Measurements from ENCODE around the gene RNF180.
"Not testable (repeated sequence)": the region's sequence is repeated elsewhere in the genome, so short reads cannot be mapped to it uniquely, and the experiment has no call there.

Gene RNF180

GRCh38 chr5:64398735-64399134, 233.1 kb downstream of the RNF180 start:
- DNase-seq, result not testable (repeated sequence)

- DNase-seq, result not testable (repeated sequence)
Measured at GRCh38 chr5:64407103-64407825, 241.6 kb downstream of the RNF180 start.

GRCh38 chr5:64417390-64417789, 251.7 kb downstream of the RNF180 start:
- no peak for DNase-seq

GRCh38 chr5:64418013-64418412, 252.4 kb downstream of the RNF180 start:
- no peak for DNase-seq

Data from NCI-H446 treated with DMSO at 0.1 percent for 48 hours (cell line).